Left renal pelvis (tissue), 4 donors: ENCODE measurements around the gene WFIKKN1. TPM values are rescaled to one million over a fixed set of nuclear protein-coding genes. Genes with fewer than 3 reads are reported as not detected.

Source experiments
- DNase-seq, 4 donors: peaks; one replicate each; pipeline ENCODE4 v3.0.0-alpha.2; 2013; ENCODE audit warnings: low read depth in 4 of 4, low spot score in 3 of 4
- polyA plus RNA-seq, 4 donors: library from polyadenylated mRNA; unstranded; fragments of 120-200 nt; gene quantifications; one replicate each; pipeline ENCODE4 v1.2.1, GENCODE V29; 2013; ENCODE audit not compliant: insufficient read length in 4 of 4

Gene WFIKKN1
- polyA plus RNA-seq, 4 donors, result 0.82 to 3.5 (median 1.1) TPM

- peak; percentile 81 to 89 (median 88) for DNase-seq
Measured at GRCh38 chr16:636206-637080, 5.7 kb downstream of the WFIKKN1 start, which contains the start of gene METTL26. TSS of gene METTL26 (minus strand) at chr16:636305. CDS start at chr16:636290, 15 bp downstream.

- peak in 3 of 4 donors; percentile 75 to 79 (median 77) for DNase-seq
Measured at GRCh38 chr16:637081-638018, 6.6 kb downstream of the WFIKKN1 start.

- no peak for DNase-seq
Measured at GRCh38 chr16:638034-638543, 7.3 kb downstream of the WFIKKN1 start.

- DNase-seq, result no peak
Measured at GRCh38 chr16:638836-639235, 8.1 kb downstream of the WFIKKN1 start.

- DNase-seq, result no peak
Measured at GRCh38 chr16:640614-641013, 9.8 kb downstream of the WFIKKN1 start.

- no peak for DNase-seq
Measured at GRCh38 chr16:641326-642188, 10.8 kb downstream of the WFIKKN1 start, which contains the start of gene MCRIP2. TSS of gene MCRIP2 (plus strand) at chr16:641828. CDS start at chr16:641992, 164 bp downstream.

- no peak for DNase-seq
Measured at GRCh38 chr16:642189-643049, 11.6 kb downstream of the WFIKKN1 start.

- DNase-seq, result no peak
Measured at GRCh38 chr16:643050-643368, 12.2 kb downstream of the WFIKKN1 start.

GRCh38 chr16:644556-644955 is 13.8 kb downstream of the WFIKKN1 start:
- DNase-seq, result no peak

- DNase-seq, result no peak
Measured at GRCh38 chr16:645852-646678, 15.3 kb downstream of the WFIKKN1 start.

- DNase-seq, result no peak
Measured at GRCh38 chr16:646679-647172, 15.9 kb downstream of the WFIKKN1 start.

GRCh38 chr16:647173-647902 is 16.6 kb downstream of the WFIKKN1 start:
- no peak for DNase-seq

GRCh38 chr16:648071-648780 is 17.4 kb downstream of the WFIKKN1 start:
- DNase-seq, result no peak

- DNase-seq, result peak; percentile 68 to 82 (median 78)
Measured at GRCh38 chr16:648781-649589, 18.2 kb downstream of the WFIKKN1 start, which contains the start of gene WDR90. TSS of gene WDR90 (plus strand) at chr16:649365. CDS start at chr16:649417, 52 bp downstream.

GRCh38 chr16:649631-650030 is 18.8 kb downstream of the WFIKKN1 start:
- no peak for DNase-seq

- DNase-seq, result no peak
Measured at GRCh38 chr16:651844-652243, 21.1 kb downstream of the WFIKKN1 start.
